Nephron (organoid): ENCODE results near the gene MBNL3.

Experiments
- H3K27ac Mint-ChIP-seq, 3 experiments: 2 replicates each; pipeline ENCODE4 v1.8.0; 2020; ENCODE audit warnings: mixed read lengths in 3 of 3, mild to moderate bottlenecking in 2 of 3, moderate library complexity in 1 of 3
- H3K27me3 Mint-ChIP-seq: 2 replicates; pipeline ENCODE4 v1.8.0; 2021; ENCODE audit warnings: low read depth, mild to moderate bottlenecking, moderate library complexity, mixed read lengths
- H3K36me3 Mint-ChIP-seq: 2 replicates; pipeline ENCODE4 v1.8.0; 2020; ENCODE audit warnings: low read depth, mixed read lengths
- H3K4me1 Mint-ChIP-seq: 2 replicates; pipeline ENCODE4 v1.8.0; 2020; ENCODE audit warnings: mixed read lengths
- H3K4me3 Mint-ChIP-seq, 3 experiments: 2 replicates each; pipeline ENCODE4 v1.8.0; 2020; ENCODE audit warnings: mild to moderate bottlenecking in 3 of 3, mixed read lengths in 3 of 3, moderate library complexity in 2 of 3
- H3K9me3 Mint-ChIP-seq: 2 replicates; pipeline ENCODE4 v1.8.0; 2020; ENCODE audit warnings: mixed read lengths
- TF ChIP-seq, protein P1 (sequence below), 3 experiments: fragments of 200-600 bp; sonication (generic); IDR thresholded peaks; one replicate each; pipeline ENCODE4 v1.5.0; 2021; ENCODE audit warnings: antibody characterized with exemption in 3 of 3; ENCODE audit not compliant: unreplicated experiment in 3 of 3

MBNL3 gene

DNA sequence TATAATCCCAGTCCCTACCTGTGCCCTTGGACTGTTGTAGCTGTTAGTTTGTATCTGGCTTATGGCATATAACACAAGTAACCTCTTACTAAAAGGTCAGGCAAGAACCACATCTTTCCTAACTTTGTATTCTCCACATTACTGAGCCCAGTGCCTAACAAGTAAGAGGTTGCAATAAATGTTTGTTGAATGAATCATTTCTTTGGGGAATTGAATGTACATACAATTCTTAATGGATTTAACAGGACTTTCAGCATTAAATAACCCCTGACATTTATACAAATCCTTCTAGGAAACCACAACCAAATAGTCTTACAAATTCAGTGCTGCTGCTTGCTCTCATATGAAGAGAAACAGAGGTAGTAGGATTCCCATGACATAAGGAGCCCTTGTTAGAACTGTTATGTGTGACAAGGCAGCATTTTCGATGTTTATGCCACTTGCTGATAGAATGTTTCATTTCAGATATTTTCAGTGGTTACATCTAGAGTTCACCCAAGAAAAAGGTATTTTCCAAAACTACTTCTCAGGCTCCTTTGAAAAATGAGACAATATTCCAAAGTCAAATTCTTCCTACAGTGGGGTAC, 62.0 kb downstream of the MBNL3 start:
- TF ChIP-seq, protein P1, sequence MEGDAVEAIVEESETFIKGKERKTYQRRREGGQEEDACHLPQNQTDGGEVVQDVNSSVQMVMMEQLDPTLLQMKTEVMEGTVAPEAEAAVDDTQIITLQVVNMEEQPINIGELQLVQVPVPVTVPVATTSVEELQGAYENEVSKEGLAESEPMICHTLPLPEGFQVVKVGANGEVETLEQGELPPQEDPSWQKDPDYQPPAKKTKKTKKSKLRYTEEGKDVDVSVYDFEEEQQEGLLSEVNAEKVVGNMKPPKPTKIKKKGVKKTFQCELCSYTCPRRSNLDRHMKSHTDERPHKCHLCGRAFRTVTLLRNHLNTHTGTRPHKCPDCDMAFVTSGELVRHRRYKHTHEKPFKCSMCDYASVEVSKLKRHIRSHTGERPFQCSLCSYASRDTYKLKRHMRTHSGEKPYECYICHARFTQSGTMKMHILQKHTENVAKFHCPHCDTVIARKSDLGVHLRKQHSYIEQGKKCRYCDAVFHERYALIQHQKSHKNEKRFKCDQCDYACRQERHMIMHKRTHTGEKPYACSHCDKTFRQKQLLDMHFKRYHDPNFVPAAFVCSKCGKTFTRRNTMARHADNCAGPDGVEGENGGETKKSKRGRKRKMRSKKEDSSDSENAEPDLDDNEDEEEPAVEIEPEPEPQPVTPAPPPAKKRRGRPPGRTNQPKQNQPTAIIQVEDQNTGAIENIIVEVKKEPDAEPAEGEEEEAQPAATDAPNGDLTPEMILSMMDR (IDR thresholded peaks at IDR 0.05; ENCODE audit: unreplicated experiment in 3 of 3): no peak
- H3K9me3 Mint-ChIP-seq: no peaks in the 10 kb centered on the region
- H3K27me3 Mint-ChIP-seq: no peaks in the 10 kb centered on the region
- peaks cover 6% of the 10 kb centered on the region for H3K4me1 Mint-ChIP-seq
- H3K36me3 Mint-ChIP-seq: peaks cover 8% of the 10 kb centered on the region
- no peak overlapping the region for H3K4me3 Mint-ChIP-seq
- no peak overlapping the region for H3K27ac Mint-ChIP-seq

DNA sequence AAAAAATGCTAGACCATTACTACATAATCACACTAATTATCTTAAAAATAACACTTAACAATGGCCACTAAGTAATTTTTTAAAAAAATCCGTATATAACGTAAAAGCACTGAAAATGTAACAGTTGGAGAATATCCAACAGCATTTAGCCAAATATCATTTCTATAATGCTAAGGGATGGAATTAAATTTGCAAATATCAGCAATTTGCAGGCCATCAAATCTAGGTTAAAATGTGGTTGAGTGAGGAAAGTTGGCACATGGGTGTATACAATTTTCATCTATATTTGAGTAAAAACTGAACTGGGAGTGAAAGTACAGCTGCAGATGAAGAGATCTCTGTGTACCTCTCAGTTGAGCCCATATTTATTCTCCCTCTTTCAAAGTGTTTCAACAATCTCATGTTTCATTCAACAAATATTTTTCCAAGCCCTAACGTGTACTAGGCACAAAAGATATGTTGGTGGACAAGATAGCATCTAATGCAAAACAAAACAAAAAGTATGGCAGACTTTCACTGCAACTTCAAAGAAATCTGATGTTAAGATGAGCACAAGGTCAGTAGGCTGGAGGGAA, 63.0 kb downstream of the MBNL3 start:
- Mint-ChIP-seq H3K9me3 (no peaks in the 10 kb centered on the region), H3K4me3 (no peak overlapping the region), H3K27ac (no peak overlapping the region), H3K36me3 (no peaks in the 10 kb centered on the region), H3K27me3 (no peaks in the 10 kb centered on the region), H3K4me1 (peaks cover 6% of the 10 kb centered on the region)
- TF ChIP-seq, protein P1 (IDR thresholded peaks at IDR 0.05; ENCODE audit: unreplicated experiment in 3 of 3): no peak

DNA sequence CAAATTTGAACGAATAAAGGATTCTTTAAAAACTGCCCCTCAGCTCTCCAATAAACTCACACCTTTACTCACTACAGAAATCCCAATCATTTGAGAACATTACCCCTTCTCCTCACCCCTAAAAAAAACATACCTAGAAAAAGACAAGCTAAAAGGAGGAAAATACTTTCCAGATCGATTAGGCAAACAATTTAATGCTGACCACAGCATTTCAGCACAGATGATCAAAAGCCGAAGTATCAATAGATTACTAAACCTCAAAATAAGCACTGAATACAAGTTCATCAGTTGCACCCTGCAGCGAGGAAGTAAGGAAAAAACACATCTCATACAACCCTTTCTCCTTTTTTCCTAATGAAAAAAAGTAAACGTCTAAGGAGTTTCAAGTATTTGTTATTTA, 65.5 kb downstream of the MBNL3 start:
- H3K36me3 Mint-ChIP-seq: peaks cover 8% of the 10 kb centered on the region
- TF ChIP-seq, protein P1 (IDR thresholded peaks at IDR 0.05; ENCODE audit: unreplicated experiment in 3 of 3): no peak
- no peaks in the 10 kb centered on the region for H3K4me1 Mint-ChIP-seq
- H3K27me3 Mint-ChIP-seq: no peaks in the 10 kb centered on the region
- H3K27ac Mint-ChIP-seq: no peak overlapping the region
- no peak overlapping the region for H3K4me3 Mint-ChIP-seq
- H3K9me3 Mint-ChIP-seq: no peaks in the 10 kb centered on the region

DNA sequence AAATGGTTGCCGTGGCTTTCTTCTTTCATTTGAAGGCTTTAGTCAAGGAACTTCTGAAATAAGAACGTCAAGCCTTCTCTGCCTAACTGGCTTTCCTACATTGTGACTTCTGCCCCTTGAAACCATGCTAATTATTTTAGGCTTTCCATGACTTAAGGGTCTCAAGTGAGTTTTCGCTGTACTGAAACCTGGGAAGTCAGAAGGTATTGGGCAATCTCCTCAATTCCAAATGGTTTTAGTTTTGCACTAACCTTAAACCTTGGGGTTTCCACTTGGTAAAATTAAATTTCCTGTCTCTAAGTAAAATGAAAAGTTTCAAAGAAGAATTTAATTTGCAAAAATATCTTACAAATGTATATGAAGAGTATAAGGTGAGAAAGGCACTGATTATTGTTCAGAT, 73.8 kb downstream of the MBNL3 start:
- Mint-ChIP-seq H3K4me3 (no peak overlapping the region), H3K27ac (no peak overlapping the region), H3K9me3 (no peaks in the 10 kb centered on the region), H3K4me1 (peaks cover 41% of the 10 kb centered on the region), H3K27me3 (no peaks in the 10 kb centered on the region), H3K36me3 (peaks cover 2% of the 10 kb centered on the region)
- TF ChIP-seq, protein P1 (IDR thresholded peaks at IDR 0.05; ENCODE audit: unreplicated experiment in 3 of 3): no peak

DNA sequence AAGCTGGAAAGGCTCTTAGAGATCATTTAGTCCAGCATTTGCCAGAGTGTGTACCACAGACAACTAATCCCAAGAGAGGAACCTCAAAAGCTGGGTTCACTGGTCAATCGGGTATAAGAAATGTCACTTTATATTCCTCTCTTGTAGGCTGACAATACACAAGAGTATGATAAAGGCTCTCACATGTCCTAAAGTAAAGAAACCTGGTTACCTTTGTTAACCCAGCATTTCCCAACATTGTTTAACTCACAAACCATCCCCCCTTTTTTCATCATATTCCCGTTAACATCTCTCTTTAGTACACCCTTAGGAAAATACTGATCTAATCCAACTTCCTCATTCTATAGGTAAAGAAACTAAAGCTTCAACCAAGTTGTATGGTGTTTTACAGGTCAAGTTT, 74.4 kb downstream of the MBNL3 start:
- H3K4me1 Mint-ChIP-seq: peaks cover 47% of the 10 kb centered on the region
- H3K27ac Mint-ChIP-seq: no peak overlapping the region
- TF ChIP-seq, protein P1 (IDR thresholded peaks at IDR 0.05; ENCODE audit: unreplicated experiment in 3 of 3): no peak
- H3K36me3 Mint-ChIP-seq: no peaks in the 10 kb centered on the region
- H3K4me3 Mint-ChIP-seq: no peak overlapping the region
- no peaks in the 10 kb centered on the region for H3K27me3 Mint-ChIP-seq
- H3K9me3 Mint-ChIP-seq: no peaks in the 10 kb centered on the region

DNA sequence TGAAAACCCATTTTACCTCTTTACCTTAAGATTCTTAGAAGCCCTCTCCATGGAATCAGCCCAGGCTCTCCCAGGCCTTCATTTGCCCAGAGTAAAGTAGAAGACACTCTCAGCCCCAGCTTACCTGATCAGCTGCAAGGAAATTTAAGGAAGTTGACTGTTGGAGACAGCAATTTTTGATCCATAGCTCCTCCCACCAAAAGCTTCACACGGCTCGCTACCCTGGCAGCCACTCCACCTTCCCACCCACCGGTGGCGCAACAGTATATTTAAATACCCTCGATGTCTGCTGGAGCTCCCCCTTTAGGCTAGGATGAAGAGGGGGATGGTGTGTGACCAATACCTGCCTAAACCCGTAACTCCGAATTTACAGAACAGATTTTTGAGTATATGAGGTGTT, 75.4 kb downstream of the MBNL3 start:
- H3K27ac Mint-ChIP-seq: peak overlapping the region; percentile 43 to 68 (median 43)
- H3K36me3 Mint-ChIP-seq: no peaks in the 10 kb centered on the region
- H3K27me3 Mint-ChIP-seq: no peaks in the 10 kb centered on the region
- TF ChIP-seq, protein P1 (IDR thresholded peaks at IDR 0.05; ENCODE audit: unreplicated experiment in 3 of 3): no peak
- peak overlapping the region; percentile 46 to 78 (median 46) for H3K4me3 Mint-ChIP-seq
- H3K4me1 Mint-ChIP-seq: peaks cover 52% of the 10 kb centered on the region
- H3K9me3 Mint-ChIP-seq: no peaks in the 10 kb centered on the region
